ENCODE data around the gene STARD5.

- no peak for TF ChIP-seq EZH2phosphoT487 (IDR thresholded peaks at IDR 0.05; ENCODE audit: borderline replicate concordance, low read depth, low read length)
- TF ChIP-seq, protein P1, sequence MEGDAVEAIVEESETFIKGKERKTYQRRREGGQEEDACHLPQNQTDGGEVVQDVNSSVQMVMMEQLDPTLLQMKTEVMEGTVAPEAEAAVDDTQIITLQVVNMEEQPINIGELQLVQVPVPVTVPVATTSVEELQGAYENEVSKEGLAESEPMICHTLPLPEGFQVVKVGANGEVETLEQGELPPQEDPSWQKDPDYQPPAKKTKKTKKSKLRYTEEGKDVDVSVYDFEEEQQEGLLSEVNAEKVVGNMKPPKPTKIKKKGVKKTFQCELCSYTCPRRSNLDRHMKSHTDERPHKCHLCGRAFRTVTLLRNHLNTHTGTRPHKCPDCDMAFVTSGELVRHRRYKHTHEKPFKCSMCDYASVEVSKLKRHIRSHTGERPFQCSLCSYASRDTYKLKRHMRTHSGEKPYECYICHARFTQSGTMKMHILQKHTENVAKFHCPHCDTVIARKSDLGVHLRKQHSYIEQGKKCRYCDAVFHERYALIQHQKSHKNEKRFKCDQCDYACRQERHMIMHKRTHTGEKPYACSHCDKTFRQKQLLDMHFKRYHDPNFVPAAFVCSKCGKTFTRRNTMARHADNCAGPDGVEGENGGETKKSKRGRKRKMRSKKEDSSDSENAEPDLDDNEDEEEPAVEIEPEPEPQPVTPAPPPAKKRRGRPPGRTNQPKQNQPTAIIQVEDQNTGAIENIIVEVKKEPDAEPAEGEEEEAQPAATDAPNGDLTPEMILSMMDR (conservative IDR thresholded peaks at IDR 0.05; ENCODE audit: low read length): no peak
These were observed 53.0 kb downstream of the STARD5 start for GRCh38 chr15:81270781-81271491.
